ENCODE data around the gene WDR38.
"Not testable (repeated sequence)": the region's sequence is repeated elsewhere in the genome, so short reads cannot be mapped to it uniquely, and the experiment has no call there.

Gene WDR38

GRCh38 chr9:124841075-124841821, 12.0 kb upstream of the WDR38 start:
- TF ChIP-seq CTCF (IDR thresholded peaks at IDR 0.05; ENCODE audit: extremely low read depth, insufficient read depth, missing control alignments), result no peak
- no peak for DNase-seq (ENCODE audit: low spot score)
- in situ Hi-C loops (cut with MboI; ENCODE audit: low pct_unique_long_range_greater_than_20kb, low sequenced_read_pairs, unreplicated experiment), result loop anchor here (10.0 kb wide), 1 partner anchor 46 kb away; no protein-coding TSS in a partner anchor

DNA sequence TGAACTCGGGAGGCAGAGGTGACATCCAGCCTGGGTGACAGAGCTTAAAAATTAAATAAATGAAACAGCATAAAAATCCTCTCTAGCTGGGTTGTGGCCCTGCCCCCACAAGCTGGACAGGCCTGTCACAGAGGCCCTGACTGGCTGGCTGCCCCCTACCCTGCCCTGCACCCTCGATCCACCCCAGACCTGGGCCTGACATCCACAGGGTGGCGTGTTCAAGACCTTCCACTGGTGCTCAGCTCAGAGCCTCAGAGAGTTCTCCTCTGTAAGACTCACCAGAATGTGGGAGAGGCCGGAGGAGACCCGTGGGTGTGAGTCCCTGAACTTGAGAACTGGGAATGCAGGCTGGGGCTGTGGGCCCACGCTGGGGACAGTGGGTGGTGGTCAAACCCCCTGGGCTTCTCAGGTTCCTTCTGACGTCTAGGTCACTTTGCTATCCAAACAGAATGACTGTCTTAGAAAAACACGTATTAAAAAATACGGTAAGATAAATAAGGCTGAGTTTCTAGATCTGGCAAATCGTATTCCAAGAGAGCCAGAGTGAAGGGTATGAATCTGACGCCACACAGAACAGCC, 9.7 kb upstream of the WDR38 start:
- DNase-seq (ENCODE audit: low spot score), result no peak
- no peak for TF ChIP-seq CTCF (IDR thresholded peaks at IDR 0.05; ENCODE audit: extremely low read depth, insufficient read depth, missing control alignments)
- in situ Hi-C loops (cut with MboI; ENCODE audit: low pct_unique_long_range_greater_than_20kb, low sequenced_read_pairs, unreplicated experiment), result loop anchor here (10.0 kb wide), 1 partner anchor 49 kb away; no protein-coding TSS in a partner anchor

DNA sequence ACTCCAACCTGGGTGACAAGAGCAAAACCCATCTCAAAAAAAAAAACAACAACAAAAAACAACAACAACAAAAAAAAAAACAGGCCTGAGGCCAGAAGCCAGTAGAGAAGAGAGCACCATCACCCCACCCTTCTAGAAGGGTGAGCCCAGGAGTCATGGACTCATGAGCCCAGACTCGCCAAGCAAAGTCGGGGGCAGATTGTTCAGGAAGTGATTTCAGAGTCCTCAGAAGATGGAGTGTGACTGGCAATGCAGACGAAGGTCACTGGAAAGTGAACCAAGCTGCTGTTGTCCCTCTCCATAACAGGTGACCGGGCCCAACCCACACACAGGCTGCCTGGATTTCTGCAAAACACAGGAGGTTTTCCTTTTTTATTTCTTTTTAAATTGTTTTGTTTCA, 9.0 kb upstream of the WDR38 start:
- no peak for TF ChIP-seq CTCF (IDR thresholded peaks at IDR 0.05; ENCODE audit: extremely low read depth, insufficient read depth, missing control alignments)
- in situ Hi-C loops (cut with MboI; ENCODE audit: low pct_unique_long_range_greater_than_20kb, low sequenced_read_pairs, unreplicated experiment), result loop anchor here (10.0 kb wide), 1 partner anchor 49 kb away; no protein-coding TSS in a partner anchor
- no peak for DNase-seq (ENCODE audit: low spot score)

- not testable (repeated sequence) for DNase-seq (ENCODE audit: low spot score)
- in situ Hi-C loops (cut with MboI; ENCODE audit: low pct_unique_long_range_greater_than_20kb, low sequenced_read_pairs, unreplicated experiment), result loop anchor here (10.0 kb wide), 1 partner anchor 52 kb away; no protein-coding TSS in a partner anchor
These were observed 6.8 kb upstream of the WDR38 start for GRCh38 chr9:124846467-124846866.

DNA sequence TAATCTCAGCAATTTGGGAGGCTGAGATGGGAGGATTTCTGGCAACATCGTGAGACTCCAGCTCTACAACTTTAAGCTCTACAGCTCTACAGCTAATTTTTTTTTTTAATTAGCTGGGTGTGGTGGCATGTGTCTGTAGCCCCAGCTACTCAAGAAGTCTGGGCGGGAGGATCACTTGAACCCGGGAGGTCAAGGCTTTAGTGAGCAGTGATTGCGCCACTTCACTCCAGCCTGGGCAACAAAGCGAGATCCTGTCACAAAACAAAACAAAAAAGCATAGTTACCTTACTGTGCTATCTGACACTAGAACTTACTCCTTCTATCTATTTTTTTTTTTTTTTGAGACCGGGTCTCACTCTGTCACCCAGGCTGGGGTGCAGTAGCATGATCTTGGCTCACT, 6.3 kb upstream of the WDR38 start:
- in situ Hi-C loops (cut with MboI; ENCODE audit: low pct_unique_long_range_greater_than_20kb, low sequenced_read_pairs, unreplicated experiment), result loop anchor here (10.0 kb wide), 1 partner anchor 52 kb away; no protein-coding TSS in a partner anchor
- DNase-seq (ENCODE audit: low spot score), result no peak

GRCh38 chr9:124849801-124850200, 3.5 kb upstream of the WDR38 start:
- in situ Hi-C loops (cut with MboI; ENCODE audit: low pct_unique_long_range_greater_than_20kb, low sequenced_read_pairs, unreplicated experiment), result loop anchor here (5.0 to 10.0 kb wide), 2 partner anchors 55 to 78 kb away; partner anchors contain the start of gene NR6A1
- TF ChIP-seq CTCF (IDR thresholded peaks at IDR 0.05; ENCODE audit: extremely low read depth, insufficient read depth, missing control alignments), result no peak
- no peak for DNase-seq (ENCODE audit: low spot score)

More for the DNA sequence above, 6.3 kb upstream of the WDR38 start:
- no peak for TF ChIP-seq CTCF (IDR thresholded peaks at IDR 0.05; ENCODE audit: extremely low read depth, insufficient read depth, missing control alignments)
